Small intestine (tissue), 7 donors: ENCODE data around the gene EHBP1. TPM values are rescaled to one million over a fixed set of nuclear protein-coding genes. Genes with fewer than 3 reads are reported as not detected.

Experiments used
- DNase-seq, 2 donors: peaks; one replicate each; pipeline versions ENCODE4 v3.0.0 to v3.0.0-alpha.2; 2013
- FAIRE-seq: peaks from 2 replicates; lab custom pipeline; 2012; peaks lifted over from hg19 to GRCh38; lab: Jason Lieb, UNC
- H3K27ac ChIP-seq, 3 donors: one replicate each; pipeline ENCODE4 v1.5.1; 2013; ENCODE audit warnings: low read length in 2 of 3, mild to moderate bottlenecking in 2 of 3, control low read depth in 1 of 3, inconsistent platforms in 1 of 3, low read depth in 1 of 3, moderate library complexity in 1 of 3
- H3K27me3 ChIP-seq, 3 donors: one replicate each; pipeline ENCODE4 v1.6.1; 2013; ENCODE audit warnings: low read length in 3 of 3, inconsistent platforms in 1 of 3; ENCODE audit not compliant: control insufficient read depth in 3 of 3, insufficient read depth in 3 of 3
- H3K36me3 ChIP-seq, 3 donors: one replicate each; pipeline ENCODE4 v1.6.1; 2013; ENCODE audit warnings: low read length in 3 of 3, inconsistent platforms in 1 of 3, low read depth in 1 of 3, mild to moderate bottlenecking in 1 of 3, moderate library complexity in 1 of 3; ENCODE audit not compliant: control insufficient read depth in 3 of 3, insufficient read depth in 2 of 3
- H3K4me1 ChIP-seq, 3 donors: one replicate each; pipeline ENCODE4 v1.6.1; 2013; ENCODE audit warnings: low read length in 2 of 3, inconsistent platforms in 1 of 3, low read depth in 1 of 3, mild to moderate bottlenecking in 1 of 3, moderate library complexity in 1 of 3; ENCODE audit not compliant: control insufficient read depth in 3 of 3, insufficient read depth in 2 of 3
- H3K4me3 ChIP-seq, 3 donors: one replicate each; pipeline ENCODE4 v1.5.1; 2013; ENCODE audit warnings: low read length in 3 of 3, control low read depth in 1 of 3, inconsistent platforms in 1 of 3, low read depth in 1 of 3, mild to moderate bottlenecking in 1 of 3, moderate library complexity in 1 of 3
- H3K9me3 ChIP-seq, 2 donors: one replicate each; pipeline ENCODE4 v1.6.1; 2013; ENCODE audit warnings: low read depth in 1 of 2, low read length in 1 of 2; ENCODE audit not compliant: control insufficient read depth in 2 of 2, insufficient read depth in 1 of 2
- WGBS, 3 donors: extraction: QIAGEN DNeasy Blood & Tissue Kit; methylation state at CpG; one replicate each; pipeline ENCODE4 v1.1.7; 2013; 5-methylcytosine and 5-hydroxymethylcytosine counted together
- polyA plus RNA-seq, 4 donors: library from polyadenylated mRNA; stranded (reverse) in 3 of 4; unstranded in 1 of 4; fragments of 200-250 nt in 3 of 4; fragments of 120-200 nt in 1 of 4; gene quantifications; one replicate each; pipeline versions ENCODE4 v1.2.1 to v1.2.3, GENCODE V29; 2013
- donor health status: healthy with polysubstance abuse.
- donor health status: control.
- donor health status: control.
- donor health status: Bipolar disorder and iron deficiency.
- donor health status: healthy.

The EHBP1 gene
- polyA plus RNA-seq, 4 donors, result 11.0 to 29.7 (median 11.5) TPM

DNA sequence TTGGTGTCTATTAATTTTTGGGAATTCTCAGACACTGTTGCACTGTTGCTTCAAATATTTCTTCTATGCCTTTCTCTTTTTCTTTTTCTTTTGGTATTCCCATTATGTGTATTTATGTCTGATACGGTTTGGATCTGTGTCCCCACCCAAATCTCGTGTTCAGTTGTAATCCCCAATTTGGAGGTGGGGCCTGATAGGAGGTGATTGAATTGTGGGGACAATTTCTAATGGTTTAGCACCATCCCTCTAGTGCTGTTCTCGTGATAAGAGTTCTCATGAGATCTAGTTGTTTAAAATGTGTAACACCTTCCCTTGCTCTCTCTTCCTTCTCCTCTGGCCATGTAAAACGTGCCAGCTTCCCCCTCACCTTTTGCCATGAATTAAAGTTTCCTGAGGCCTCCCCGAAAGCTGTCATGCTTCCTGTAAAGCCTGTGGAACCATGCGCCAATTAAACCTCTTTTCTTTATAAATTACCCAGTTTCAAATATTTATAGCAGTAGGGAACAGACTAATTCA is 26.8 kb downstream of the EHBP1 start:
- DNase-seq (no peak), FAIRE-seq (no peak)
- peaks cover 0 to 4% (median 0%) of the 10 kb centered on the region in 3 donors for H3K36me3 ChIP-seq
- no peak overlapping the region for H3K27ac ChIP-seq
- no peak overlapping the region for H3K4me3 ChIP-seq
- H3K9me3 ChIP-seq, result peaks cover 0 to 4% of the 10 kb centered on the region in 2 donors
- 94 to 96% (median 95%) methylated on average over 6 of the region's 6 CpGs for WGBS, 3 donors
- no peaks in the 10 kb centered on the region for H3K4me1 ChIP-seq
- no peaks in the 10 kb centered on the region for H3K27me3 ChIP-seq

- H3K36me3 ChIP-seq, result peaks cover 0 to 4% (median 0%) of the 10 kb centered on the region in 3 donors
- H3K9me3 ChIP-seq, result peaks cover 0 to 4% of the 10 kb centered on the region in 2 donors
- WGBS, 3 donors, result 90 to 100% (median 90%) methylated on average over 1 of the region's 1 CpG
- no peak overlapping the region for H3K27ac ChIP-seq
- no peak for DNase-seq
- H3K4me1 ChIP-seq, result no peaks in the 10 kb centered on the region
- FAIRE-seq, result no peak
- no peak overlapping the region for H3K4me3 ChIP-seq
- H3K27me3 ChIP-seq, result no peaks in the 10 kb centered on the region
Measured at GRCh38 chr2:62733546-62733945, 28.0 kb downstream of the EHBP1 start.

DNA sequence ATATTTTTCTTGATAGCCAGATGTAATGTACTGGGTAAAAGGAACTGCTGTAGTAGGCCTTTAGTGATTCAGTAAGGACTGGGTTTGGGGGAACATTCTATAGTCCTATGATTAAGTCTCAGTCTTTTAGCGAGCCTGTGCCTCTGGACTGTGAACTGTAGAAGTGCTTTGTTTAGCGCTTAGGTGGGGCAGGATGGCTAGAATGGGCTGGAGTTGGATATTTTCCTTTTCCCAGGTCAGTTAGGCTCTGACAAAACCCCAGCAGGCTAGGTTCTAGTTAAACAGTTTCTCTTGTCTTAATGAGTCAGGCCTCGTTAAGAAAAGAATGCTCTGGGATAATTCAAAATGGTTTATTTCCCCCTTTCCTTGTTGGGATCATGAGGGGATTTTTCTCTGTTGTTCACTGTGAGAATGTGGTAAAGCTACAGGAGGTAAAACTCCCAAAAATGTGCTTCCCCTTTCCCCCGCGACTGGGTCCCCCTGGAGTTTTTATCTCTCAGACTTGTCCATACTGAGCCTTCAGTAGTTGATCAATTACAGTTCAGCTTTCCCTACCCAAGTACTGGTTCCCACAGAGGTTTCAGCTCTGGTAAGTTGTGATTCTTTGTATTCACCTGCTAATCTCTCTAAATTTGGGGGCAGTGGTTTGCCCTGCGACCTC is 31.5 kb downstream of the EHBP1 start:
- 83 to 92% (median 83%) methylated on average over 6 of the region's 6 CpGs for WGBS, 3 donors
- no peaks in the 10 kb centered on the region for H3K27me3 ChIP-seq
- no peak overlapping the region for H3K27ac ChIP-seq
- FAIRE-seq (no peak), DNase-seq (no peak)
- H3K36me3 ChIP-seq, result peaks cover 0 to 4% (median 0%) of the 10 kb centered on the region in 3 donors
- no peak overlapping the region for H3K4me3 ChIP-seq
- H3K4me1 ChIP-seq, result no peaks in the 10 kb centered on the region
- H3K9me3 ChIP-seq, result peaks cover 0 to 4% of the 10 kb centered on the region in 2 donors

GRCh38 chr2:62738981-62739936 is 33.7 kb downstream of the EHBP1 start:
- FAIRE-seq (no peak), DNase-seq (no peak)
- Histone ChIP-seq H3K27ac (no peak overlapping the region), H3K9me3 (no peaks in the 10 kb centered on the region), H3K27me3 (no peaks in the 10 kb centered on the region), H3K4me1 (no peaks in the 10 kb centered on the region), H3K4me3 (no peak overlapping the region), H3K36me3 (peaks cover 0 to 4% (median 0%) of the 10 kb centered on the region in 3 donors)
- 79 to 81% (median 80%) methylated on average over 2 of the region's 2 CpGs for WGBS, 3 donors

- 67 to 96% (median 82%) methylated on average over 1 of the region's 1 CpG for WGBS, 3 donors
- no peaks in the 10 kb centered on the region for H3K36me3 ChIP-seq
- FAIRE-seq (peak; percentile 75), DNase-seq (no peak)
- H3K27me3 ChIP-seq, result no peaks in the 10 kb centered on the region
- no peak overlapping the region for H3K27ac ChIP-seq
- H3K4me3 ChIP-seq, result no peak overlapping the region
- peaks cover 0 to 3% (median 0%) of the 10 kb centered on the region in 3 donors for H3K4me1 ChIP-seq
- H3K9me3 ChIP-seq, result no peaks in the 10 kb centered on the region
Measured at GRCh38 chr2:62740221-62740620, 34.7 kb downstream of the EHBP1 start.

DNA sequence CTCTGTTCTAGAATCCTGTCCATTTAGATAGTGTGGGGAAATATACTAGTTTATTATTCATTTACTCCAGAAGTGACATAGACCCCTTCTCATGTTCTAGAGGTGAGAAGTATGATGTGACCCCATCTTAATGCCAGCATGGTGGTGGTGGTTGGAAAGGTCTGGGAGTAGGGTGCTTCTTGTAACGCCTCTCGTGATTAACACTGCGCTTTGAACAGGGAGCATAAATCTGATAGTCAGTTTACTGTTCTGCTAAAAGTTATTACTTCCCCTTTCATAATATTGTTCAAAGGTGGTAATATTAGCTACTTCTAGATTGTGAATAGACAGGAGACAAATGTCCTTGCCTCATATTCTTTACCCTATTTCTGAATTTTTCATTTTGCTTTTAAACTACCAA is 35.6 kb downstream of the EHBP1 start:
- no peaks in the 10 kb centered on the region for H3K36me3 ChIP-seq
- no peaks in the 10 kb centered on the region for H3K9me3 ChIP-seq
- no peaks in the 10 kb centered on the region for H3K27me3 ChIP-seq
- FAIRE-seq (no peak), DNase-seq (no peak)
- peaks cover 0 to 3% (median 0%) of the 10 kb centered on the region in 3 donors for H3K4me1 ChIP-seq
- no peak overlapping the region for H3K27ac ChIP-seq
- WGBS, 3 donors, result 94% methylated on average over 3 of the region's 3 CpGs
- H3K4me3 ChIP-seq, result no peak overlapping the region

DNA sequence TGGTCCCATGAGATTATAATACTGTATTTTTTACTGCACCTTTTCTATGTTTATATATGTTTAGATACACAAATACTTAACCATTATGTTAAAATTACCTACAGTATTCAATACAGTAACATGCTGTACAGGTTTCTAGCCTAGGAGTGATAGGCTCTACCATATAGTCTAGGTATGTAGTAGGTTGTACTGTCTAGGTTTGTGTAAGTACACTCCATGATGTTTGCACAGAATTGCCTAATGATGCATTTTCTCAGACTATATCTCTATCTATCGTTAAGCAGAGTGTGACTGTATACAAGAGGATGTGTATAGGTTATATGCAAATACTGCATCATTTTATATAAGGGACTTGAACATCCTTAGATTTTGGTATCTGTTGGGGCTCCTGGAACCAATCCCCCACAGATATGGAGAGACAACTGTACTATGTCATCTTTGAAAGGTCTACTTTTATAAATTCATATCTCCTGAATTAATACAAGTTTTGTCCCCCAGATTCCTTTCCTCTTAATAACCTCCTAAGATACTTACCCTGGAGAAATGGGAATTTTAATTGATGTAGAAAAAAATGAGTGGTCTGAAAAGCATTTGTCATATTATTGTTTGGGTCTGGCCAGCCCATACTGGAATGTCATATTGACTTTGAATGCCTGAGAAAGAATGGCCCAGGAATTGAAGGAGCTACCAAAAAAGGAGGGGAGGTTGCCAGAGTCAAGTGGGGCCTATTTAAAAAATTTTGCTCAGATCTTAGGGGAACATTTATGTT is 36.6 kb downstream of the EHBP1 start:
- no peak overlapping the region for H3K4me3 ChIP-seq
- no peak for DNase-seq
- peaks cover 0 to 3% (median 0%) of the 10 kb centered on the region in 3 donors for H3K4me1 ChIP-seq
- no peaks in the 10 kb centered on the region for H3K36me3 ChIP-seq
- no peaks in the 10 kb centered on the region for H3K9me3 ChIP-seq
- H3K27me3 ChIP-seq, result no peaks in the 10 kb centered on the region
- FAIRE-seq, result no peak
- no peak overlapping the region for H3K27ac ChIP-seq
- WGBS, 3 donors, result 87 to 88% (median 87%) methylated on average over 1 of the region's 1 CpG

GRCh38 chr2:62743506-62743905 is 38.0 kb downstream of the EHBP1 start:
- Histone ChIP-seq H3K36me3 (peaks cover 0 to 3% (median 0%) of the 10 kb centered on the region in 3 donors), H3K27me3 (no peaks in the 10 kb centered on the region), H3K9me3 (no peaks in the 10 kb centered on the region), H3K4me1 (peaks cover 0 to 3% (median 0%) of the 10 kb centered on the region in 3 donors), H3K4me3 (no peak overlapping the region), H3K27ac (no peak overlapping the region)
- FAIRE-seq (no peak), DNase-seq (no peak)
- 92 to 100% (median 97%) methylated on average over 2 of the region's 2 CpGs for WGBS, 3 donors
